HUES48 (cell line): ENCODE results near the gene DYNC2H1.

Experiments used
- H3K27ac ChIP-seq: one replicate; pipeline ENCODE4 v1.7.0; 2013; ENCODE audit warnings: low read depth, low read length, inconsistent platforms
- H3K27me3 ChIP-seq: 2 replicates; pipeline ENCODE4 v1.6.1; 2013; ENCODE audit warnings: mild to moderate bottlenecking, low read length; ENCODE audit not compliant: control insufficient read depth, insufficient read depth
- H3K36me3 ChIP-seq: 2 replicates; pipeline ENCODE4 v1.6.1; 2013; ENCODE audit warnings: low read length; ENCODE audit not compliant: control insufficient read depth, insufficient read depth
- H3K4me1 ChIP-seq: 2 replicates; pipeline ENCODE4 v1.6.1; 2013; ENCODE audit warnings: mild to moderate bottlenecking, low read length; ENCODE audit not compliant: control insufficient read depth, insufficient read depth
- H3K4me3 ChIP-seq: 2 replicates; pipeline ENCODE4 v1.5.1; 2013; ENCODE audit warnings: mild to moderate bottlenecking, low read depth, low read length
- H3K9ac ChIP-seq: 2 replicates; pipeline ENCODE4 v1.6.1; 2013; ENCODE audit warnings: mild to moderate bottlenecking, low read depth, low read length, moderate library complexity
- H3K9me3 ChIP-seq: 2 replicates; pipeline ENCODE4 v1.6.1; 2013; ENCODE audit warnings: low read length; ENCODE audit not compliant: control insufficient read depth, insufficient read depth

The DYNC2H1 gene

GRCh38 chr11:103529181-103529684 is 420.0 kb downstream of the DYNC2H1 start:
- H3K4me1 ChIP-seq = peaks cover 17% of the 10 kb centered on the region
- H3K36me3 ChIP-seq = no peaks in the 10 kb centered on the region
- no peak overlapping the region for H3K4me3 ChIP-seq
- H3K9ac ChIP-seq = no peak overlapping the region
- H3K9me3 ChIP-seq = no peaks in the 10 kb centered on the region
- no peaks in the 10 kb centered on the region for H3K27me3 ChIP-seq
- no peak overlapping the region for H3K27ac ChIP-seq
